Stimulated activated CD4-positive, alpha-beta T cell treated with anti-CD3 and anti-CD28 coated beads, Interleukin-1b, Interleukin-23, amount 100 ng/mL, for 4 hours (primary cell): ENCODE results near the gene CPM.
"Not testable (repeated sequence)": the region's sequence is repeated elsewhere in the genome, so short reads cannot be mapped to it uniquely, and the experiment has no call there.

ENCODE experiments used
- DNase-seq, 2 donors: peaks; one replicate each; pipeline ENCODE4 v3.0.0-alpha.2; 2020; ENCODE audit warnings: low read depth in 2 of 2

The CPM gene

DNA sequence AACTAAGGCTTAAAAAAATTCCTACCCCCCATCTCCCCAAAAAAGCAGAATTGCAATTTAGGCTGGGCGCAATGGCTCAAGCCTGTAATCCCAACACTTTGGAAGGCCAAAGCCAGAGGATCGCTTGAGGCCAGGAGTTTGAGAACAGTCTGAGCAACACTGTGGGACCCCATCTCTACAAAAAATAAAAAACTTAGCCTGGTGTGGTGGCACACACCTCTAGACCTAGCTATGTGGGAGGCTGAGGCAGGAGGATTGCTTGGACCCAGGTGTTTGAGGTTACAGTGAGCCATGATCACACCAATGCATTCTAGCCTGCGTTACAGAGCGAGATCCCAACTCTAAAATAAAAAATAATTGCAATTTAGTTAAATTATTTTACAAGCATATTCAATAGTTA, 54.1 kb downstream of the CPM start:
- no peak for DNase-seq

DNA sequence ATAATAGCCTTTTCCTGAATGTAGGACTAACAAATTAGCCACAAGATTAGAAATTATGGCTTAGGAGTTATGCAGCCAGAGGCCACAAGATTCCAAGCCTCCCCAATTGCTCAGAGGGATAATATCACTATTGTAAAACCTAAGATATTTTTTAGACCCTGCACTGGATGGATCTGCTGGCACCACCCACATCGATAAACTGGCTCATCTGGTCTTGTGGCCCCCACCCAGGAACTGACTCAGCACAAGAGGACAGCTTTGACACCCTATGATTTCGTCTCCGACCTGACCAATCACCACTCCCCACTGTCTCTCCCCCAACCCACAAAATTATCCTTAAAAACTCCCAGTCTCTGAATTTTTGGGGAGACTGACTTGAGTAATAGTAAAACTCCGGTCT, 54.7 kb downstream of the CPM start:
- DNase-seq, result no peak

DNA sequence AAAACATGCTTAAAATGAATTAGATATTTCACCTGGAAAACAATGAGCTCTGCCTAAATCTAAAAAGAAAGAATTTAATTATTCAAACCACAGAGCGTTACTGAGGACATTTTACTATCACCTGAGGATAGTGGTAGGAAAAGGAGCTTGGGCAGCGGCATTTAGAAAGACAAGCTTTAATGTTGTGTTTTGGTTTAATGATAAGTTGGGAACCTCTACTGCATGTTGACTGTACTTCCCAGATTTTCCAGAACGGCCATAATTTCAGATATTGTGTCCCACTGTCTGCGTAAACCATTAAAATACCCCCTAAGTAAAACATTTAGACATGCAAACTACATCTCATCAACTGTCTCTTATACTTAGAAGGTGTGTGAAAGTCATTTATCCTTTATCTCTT, 55.4 kb downstream of the CPM start:
- DNase-seq, result no peak

DNA sequence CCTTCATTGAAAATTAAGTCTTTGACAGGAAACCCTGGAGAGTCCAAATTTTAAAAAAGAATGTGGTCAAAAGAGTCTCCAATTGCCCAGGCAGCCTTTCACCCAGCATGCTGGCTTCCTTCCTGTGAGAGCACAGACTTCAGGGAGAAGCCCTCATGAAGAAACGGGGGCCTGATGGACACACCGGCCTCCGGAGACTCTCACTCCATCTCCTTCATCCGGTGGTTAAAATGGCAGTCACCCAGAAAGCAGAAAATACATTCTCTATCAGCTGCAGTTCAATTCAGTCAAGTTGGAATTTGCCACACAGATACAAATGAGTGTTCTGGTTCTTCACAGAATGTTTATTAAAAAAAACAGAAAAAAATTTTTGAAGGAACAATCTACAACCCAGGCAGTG, 56.5 kb downstream of the CPM start:
- no peak for DNase-seq

DNA sequence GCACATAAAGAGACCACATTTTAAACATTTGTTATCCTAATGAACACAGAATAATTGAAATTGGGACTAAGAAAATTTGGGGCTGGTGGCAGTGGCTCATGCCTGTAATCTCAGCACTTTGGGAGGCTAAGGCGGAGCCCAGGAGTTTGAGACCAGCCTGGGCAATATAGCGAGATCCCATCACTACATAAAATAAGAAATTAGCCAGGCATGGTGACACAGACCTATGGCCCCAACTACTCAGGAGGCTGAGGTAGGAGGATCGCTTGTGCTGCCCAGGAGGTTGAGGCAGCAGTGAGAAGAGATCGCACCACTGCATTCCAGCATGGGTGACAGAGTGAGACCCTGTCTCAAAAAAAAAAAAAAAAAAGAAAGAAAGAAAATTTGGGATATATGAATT, 59.7 kb downstream of the CPM start:
- DNase-seq, result no peak

DNA sequence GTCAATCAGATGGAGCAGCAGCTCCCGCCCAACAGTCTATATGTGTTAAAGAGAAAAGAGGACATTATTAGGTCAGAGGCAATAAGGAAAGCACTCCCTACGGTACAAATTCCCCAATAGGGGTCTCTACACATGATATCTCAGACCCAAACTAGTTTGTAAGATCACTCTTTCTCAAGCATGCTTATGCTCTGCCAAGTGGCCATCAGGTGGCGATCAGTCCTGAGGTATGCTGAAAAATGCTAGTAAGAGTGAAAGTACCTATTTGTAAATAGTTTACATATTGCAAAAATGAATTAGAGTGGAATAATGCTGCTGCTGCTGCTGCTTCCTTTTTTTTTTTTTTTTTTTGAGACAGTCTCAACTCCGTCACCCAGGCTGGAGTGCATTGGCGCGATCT, 61.0 kb downstream of the CPM start:
- DNase-seq, result no peak

DNA sequence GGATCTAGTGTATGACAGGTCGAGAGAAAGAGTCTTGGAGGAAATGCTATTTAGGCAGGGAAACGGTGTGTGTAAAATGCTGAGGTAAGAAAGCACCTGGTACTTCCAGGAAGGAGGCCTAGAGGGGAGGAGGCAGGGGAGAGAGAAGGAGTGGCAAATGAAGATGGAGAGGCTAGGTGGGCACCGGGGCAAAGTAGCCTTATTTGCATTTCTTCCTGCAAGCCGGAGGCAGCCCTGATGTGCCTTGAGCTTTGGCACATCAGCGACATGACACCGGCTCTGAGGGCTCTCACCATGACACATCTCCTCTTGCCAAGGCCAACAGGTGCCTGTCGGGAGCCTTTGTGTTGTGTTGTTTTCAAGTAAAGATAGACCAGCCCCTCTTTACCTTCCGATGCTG, 61.6 kb downstream of the CPM start:
- DNase-seq, result no peak

DNA sequence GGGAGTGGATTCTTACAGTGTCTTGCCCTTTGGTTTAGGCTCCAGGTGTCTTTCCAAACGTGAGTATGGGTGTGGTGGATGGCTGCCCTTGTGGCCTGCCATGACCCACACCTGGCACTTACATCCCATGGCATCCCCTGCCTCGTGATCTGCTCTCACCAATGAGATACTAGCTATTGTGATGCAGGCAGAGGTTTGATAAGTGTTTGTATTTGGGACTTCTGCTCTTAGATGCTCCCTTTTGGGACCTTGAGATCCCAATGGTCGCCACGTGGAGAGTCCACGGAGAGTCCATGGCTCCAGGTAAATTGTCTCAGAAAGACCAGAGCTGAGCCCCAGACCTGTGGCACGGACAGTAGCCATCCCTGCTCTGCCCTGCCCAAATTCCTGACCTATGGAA, 62.5 kb downstream of the CPM start:
- no peak for DNase-seq

DNA sequence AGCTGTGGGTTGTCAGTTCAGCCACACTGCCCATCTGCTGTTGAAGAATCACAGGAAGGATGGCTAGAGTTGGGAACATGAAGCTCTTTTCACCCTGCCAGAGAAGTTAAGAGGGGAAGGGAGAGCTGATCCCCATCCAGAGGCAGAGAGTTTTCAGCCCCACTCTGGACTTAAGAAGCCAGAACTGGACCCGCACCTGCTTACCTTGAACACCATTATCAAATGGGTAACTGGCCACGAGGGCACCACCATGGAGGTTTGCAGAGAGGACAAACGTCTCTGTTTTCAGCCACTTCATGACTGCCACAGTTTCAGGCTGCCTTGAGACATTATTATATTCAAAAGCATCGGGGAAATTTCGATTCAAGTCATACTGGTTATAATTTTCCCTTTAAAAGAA, 63.0 kb downstream of the CPM start:
- no peak for DNase-seq

DNA sequence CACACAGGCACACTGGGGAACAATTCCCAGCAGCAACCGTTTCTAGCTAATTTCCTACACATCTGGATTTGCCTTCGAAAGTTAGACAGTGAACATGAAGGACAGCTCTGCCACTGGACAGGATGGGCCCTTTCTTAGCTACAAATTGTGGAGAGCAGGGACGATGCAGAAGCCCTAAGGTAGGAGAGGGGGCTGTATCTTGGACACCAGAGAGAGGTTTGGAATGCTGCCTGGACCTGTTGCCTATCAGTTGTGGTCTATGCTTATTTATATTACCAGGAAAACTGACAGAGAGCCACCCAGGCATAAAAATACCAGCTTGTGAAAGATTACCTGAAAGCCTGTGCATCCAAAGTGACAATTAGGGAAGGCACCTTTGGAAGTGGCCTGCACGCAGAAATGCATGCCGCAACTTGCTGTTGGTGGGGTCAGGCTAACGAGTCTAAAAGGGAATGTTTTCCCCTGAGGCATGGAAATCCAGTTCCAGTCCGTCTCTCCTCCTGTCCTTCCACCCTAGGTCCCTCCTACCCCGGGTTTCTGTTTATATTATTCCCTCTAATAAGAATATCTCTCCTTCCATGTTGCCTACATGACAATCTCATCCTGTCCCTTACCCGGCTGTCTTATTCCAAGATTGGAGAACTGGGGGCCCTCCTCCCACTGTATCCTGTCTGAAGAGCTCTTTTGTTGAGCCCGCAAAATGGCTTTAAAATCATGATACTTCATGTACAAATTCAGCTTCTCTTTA, 64.8 kb downstream of the CPM start:
- no peak for DNase-seq

DNA sequence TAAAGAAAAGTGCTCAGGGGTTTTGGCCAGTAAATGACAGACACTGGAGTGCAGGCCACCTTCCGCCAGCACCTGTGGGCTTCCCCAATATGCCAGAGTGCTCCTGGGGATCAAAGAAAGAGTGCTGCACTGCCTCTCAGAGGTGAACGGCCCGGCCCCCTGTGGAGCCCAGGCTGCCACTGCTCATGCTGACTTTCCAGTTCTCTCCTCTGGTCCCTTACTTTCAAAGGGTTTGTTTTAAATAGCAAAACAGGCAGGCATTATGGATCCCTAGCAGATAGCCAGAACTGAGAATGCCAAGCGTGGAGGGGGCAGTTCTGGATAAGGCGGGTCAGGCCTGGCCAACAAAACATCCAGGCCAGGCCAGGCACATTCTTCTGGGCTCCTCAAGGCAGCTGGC, 65.4 kb downstream of the CPM start:
- no peak for DNase-seq

DNA sequence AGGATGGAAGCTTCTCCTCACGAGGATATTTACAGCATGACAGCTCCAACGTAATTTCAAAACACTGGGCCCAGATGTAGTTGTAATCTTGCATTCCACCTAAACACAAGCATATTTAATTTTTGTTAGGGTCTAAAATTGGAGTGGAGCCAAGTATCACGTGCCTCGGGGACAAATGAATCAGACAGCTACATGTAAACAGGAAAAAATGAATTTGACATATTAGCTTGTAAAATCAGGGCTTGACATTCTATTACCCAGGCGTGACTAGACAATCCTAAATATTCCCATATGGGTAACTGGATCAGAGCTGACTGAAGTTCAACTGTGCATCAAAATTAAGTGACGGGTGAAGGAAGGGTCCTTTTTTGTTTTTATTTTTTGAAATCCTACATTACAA, 66.0 kb downstream of the CPM start:
- DNase-seq, result no peak

DNA sequence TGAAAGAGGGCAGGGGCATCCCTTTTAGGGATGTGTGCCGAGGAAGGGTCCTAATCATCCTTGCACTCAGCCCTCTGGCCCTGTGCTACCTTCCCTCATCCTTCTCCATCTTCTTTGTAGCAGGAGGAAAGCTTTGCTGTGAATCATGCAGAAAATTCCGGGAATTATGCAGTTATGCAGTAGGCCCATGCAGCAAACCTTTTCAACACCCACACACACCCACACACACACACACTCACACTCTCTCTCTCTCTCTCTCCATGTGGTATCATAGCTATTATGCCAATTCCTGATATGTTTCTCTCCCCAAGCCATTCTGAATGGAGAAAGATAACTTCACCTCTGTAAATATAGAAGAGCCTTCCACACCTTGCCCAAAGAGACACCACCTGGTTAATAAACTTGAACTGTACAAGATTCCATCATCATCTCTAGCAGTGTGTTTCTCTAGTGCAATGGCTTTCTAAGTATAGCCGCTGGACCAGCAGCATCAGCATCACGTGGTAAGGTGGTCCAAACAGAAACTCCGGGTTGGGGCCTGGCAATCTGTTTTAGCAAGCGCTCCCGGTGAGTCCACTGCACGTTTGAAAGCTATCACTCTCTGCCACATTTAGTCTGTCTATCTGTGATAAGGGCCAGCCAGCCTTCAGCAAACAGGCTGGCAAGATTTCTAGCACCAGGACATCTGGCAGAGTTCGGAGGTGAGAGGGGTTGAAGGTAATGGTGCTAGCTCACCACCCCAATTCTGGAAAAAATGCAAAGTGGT, 67.4 kb downstream of the CPM start:
- DNase-seq, result no peak

DNA sequence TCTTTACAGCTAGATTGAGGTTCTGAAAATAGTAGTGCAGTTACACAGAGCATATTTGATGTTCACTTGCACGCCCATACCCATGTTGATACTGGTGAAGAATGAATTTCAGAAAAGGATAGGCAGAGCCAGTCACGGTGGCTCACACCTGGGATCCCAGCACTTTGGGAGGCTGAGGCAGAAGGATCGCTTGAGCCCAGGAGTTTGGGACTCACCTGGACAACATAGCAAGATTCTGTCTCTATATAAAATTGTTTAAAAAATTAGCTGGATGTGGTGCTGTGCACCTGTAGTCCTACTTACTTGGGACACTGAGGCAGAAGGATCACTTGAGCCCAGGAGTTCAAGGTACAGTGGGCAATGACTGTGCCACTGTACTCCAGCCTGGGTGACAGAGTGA, 68.4 kb downstream of the CPM start:
- no peak for DNase-seq

DNA sequence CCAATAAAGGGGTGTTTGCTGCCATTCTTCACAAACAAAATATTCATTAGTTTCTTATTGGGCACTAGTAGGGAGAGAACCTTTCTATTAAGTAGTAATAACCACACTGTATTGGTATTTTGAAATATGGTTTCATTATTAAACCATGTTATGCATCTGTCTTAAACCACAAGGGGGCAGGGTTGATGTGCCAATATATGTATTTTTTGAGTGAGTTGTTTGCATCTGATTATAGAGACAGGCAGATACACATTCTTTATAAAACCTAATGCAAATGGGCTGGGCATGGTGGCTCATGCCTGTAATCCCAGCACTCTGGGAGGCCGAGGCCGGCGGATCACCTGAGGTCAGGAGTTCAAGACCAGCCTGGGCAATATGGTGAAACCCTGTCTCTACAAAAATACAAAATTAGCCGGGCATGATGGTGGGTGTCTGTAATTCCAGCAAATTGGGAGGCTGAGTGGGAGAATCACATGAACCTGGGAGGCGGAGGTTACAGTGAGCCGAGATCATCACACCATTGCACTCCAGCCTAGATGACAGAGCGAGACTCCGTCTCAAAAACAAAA, 69.0 kb downstream of the CPM start:
- DNase-seq, result not testable (repeated sequence)

DNA sequence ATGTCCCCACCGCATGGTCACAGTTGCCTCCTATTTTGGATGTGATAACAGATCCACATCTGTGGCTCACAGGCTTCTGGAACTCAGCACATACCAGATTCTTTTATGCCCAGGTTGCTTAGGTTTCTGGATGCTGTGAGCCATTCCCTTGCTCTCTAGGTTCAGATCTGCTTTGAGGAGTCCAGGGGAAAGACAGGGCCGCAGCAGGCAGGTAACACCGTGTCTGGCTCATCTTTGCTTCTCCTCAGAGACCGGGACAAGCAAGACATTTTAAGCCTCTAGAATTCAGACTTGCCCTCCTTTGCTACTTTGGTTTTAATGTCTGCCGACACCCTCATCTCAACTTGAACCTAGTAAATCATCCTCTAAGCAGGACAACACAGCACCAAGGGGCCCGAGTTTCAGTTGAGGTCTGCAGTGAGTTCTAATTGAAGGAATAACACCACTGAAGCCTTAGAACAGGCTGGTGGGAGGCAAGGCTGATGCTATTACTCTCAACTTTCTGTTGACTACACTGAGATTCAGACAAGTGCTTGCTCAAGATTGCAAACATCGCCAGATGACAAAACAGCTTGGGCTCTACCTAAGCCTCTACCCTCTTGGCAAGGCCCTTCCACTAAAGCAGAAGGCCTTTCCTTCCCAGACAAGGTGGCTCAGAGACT, 69.7 kb downstream of the CPM start:
- DNase-seq, result no peak

DNA sequence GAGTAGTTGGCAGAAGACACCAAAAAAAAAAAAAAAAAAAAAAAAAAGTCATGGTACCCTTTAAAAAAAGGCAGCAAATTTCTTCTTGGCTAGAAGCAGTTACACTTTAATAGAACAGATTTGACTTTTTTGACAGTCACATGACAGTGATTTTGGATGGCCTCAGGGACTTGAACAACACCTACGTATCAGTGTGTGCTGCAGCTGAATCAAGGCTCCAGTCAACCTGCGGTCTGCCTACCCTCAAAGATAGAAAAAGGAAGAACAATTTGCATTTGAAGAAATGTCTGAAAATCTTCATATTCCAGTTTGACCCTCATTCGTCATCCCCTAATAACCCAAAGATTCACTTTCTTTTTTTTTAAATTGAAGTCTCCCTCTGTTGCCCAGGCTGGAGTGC, 71.1 kb downstream of the CPM start:
- DNase-seq, result no peak

DNA sequence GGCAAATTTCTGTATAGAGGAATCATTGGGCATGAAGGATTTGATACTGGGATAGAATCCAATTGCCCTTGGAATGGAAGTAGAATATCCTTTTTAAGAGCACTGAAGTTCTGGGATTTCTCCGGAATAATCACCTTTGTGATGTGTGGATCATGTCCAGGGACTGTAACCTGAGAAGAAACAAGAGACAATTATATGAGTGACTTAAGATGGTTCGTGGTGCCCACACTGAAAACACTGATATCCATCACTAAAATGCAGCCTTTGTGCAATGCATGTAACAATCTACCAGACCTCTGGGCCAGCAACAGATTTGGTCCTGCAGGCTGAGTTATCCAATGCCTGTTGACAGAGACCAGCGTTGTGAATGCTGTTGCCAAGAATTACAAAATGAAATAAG, 76.5 kb downstream of the CPM start:
- DNase-seq, result no peak

DNA sequence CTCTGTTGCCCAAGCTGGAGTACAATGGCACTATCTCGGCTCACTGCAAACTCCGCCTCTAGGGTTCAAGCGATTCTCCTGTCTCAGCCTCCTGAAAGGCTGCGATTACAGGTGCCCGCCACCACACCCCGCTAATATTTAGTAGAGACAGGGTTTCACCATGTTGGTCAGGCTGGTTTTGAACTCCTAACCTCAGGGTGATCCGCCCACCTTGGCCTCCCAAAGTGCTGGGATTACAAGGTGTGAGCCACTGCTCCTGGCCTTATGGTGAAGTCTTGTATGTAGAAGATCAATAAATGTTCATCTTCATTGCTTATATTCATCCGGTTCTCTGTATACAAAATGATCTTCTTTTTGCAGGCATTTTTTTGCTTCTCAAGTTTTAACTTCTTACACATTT, 77.2 kb downstream of the CPM start:
- DNase-seq, result no peak

DNA sequence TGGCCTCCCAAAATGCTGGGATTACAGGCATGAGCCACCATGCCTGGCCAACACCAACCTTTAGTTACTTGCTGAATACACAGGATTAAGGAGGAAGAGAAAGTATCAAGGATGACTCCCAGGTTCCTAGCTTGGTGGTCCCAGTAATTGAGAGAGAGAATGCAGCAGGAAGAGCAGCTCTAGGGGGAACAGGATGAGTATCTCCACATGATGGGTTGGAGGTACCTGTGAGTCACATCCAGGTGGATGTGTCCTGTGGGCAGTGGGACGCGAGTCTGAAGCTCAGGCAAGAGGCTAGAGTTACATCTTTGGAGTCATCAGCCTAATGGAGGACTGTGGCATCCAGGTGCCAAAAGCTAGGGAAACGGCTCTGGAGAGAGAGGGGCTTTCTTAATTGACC, 77.9 kb downstream of the CPM start:
- no peak for DNase-seq

DNA sequence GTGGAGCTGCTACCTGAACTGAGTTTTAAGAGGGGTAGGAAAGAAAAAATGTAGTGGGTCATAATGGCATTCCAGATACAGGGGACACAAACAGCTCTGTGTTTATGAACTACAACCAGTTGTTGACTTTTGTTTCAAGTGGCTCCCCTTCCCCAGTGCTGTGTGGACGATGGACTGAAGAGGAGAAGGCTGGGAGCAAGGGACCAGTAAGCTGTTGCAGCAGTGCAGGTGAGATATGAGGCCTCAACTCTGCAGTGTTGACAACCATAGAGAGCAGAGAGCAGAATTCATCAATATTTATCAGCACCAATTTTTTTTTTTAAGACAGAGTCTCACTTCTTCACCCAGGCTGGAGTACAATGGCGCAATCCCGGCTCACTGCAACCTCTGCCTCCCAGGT, 78.4 kb downstream of the CPM start:
- DNase-seq, result no peak

DNA sequence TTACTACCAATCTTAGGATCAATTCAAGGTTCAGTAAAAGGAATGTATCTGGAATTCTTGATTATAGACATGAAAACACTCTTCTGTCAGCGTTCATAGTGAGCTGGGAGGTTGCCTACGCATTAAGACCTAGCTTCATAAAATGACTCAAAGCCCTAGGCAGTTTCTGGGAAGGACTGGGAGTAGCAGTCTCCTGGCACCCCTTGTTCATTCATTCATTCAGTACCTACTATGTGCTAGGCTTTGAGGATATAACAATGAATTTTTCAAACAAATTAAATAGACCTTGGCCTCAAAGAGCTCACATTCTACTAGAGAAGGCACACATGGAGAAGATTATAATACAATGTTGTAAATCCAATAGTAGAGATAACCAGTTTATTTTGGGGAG, 78.9 kb downstream of the CPM start:
- DNase-seq, result no peak
